Pancreas (tissue), 10 donors: ENCODE measurements around the gene HOMER2. TPM values are rescaled to one million over a fixed set of nuclear protein-coding genes. Genes with fewer than 3 reads are reported as not detected.

ENCODE experiments used
- ATAC-seq, 4 donors: fragments of 200-7000 bp; cut with Tn5 transposase; one replicate each; pipeline versions ENCODE4 v1.8.0 to v1.9.1; 2020; ENCODE audit warnings: mild to moderate bottlenecking in 4 of 4, moderate library complexity in 4 of 4
- DNase-seq, 6 donors: peaks; one replicate each; pipeline ENCODE4 v3.0.0-alpha.2; 2020
- FAIRE-seq: peaks from 2 replicates; lab custom pipeline; 2012; peaks lifted over from hg19 to GRCh38; lab: Jason Lieb, UNC
- H3K27ac ChIP-seq, 4 donors: fragments of 200-600 bp; sonication (generic); 1 replicate in 3 of 4; 2 replicates in 1 of 4; pipeline versions ENCODE4 v1.5.0 to v1.8.0; 2020
- H3K27me3 ChIP-seq, 4 donors: fragments of 200-600 bp; one replicate each; pipeline ENCODE4 v1.8.0; 2021
- H3K36me3 ChIP-seq, 3 donors: fragments of 200-600 bp; sonication (generic) in 1 of 3; one replicate each; pipeline versions ENCODE4 v1.5.0 to v1.8.0; 2020 to 2021
- H3K4me1 ChIP-seq, 3 donors: fragments of 200-600 bp; one replicate each; pipeline ENCODE4 v1.8.0; 2021
- H3K4me3 ChIP-seq, 4 donors: fragments of 200-600 bp; sonication (generic) in 2 of 4; one replicate each; pipeline versions ENCODE4 v1.5.0 to v1.8.0; 2020 to 2021
- H3K9me3 ChIP-seq, 4 donors: fragments of 200-600 bp; one replicate each; pipeline ENCODE4 v1.8.0; 2021
- WGBS, 2 donors: extraction: QIAGEN DNeasy Blood & Tissue Kit; methylation state at CpG; one replicate each; pipeline ENCODE4 v1.1.7; 2013; 5-methylcytosine and 5-hydroxymethylcytosine counted together
- intact Hi-C, 3 donors: fragments of 100-400 bp; cut with DNase I; formaldehyde crosslinking; loops; one replicate each; pipeline versions ENCODE4 v1.11.1 to v1.14.2; 2022
- polyA plus RNA-seq, 2 donors: library from polyadenylated mRNA; stranded (reverse); fragments of 200-250 nt; gene quantifications; one replicate each; pipeline ENCODE4 v1.2.3, GENCODE V29; 2013
- total RNA-seq, 6 donors: library from RNA; stranded (reverse); fragmentation: NEBNext Ultra II Directional in 4 of 6; extraction: Animal tissue kit (Norgen Biotek cat#: 25700) in 4 of 6; gene quantifications; one replicate each; pipeline versions ENCODE4 v1.2.1 to v1.2.4, GENCODE V29; 2021 to 2023
- TF ChIP-seq, protein P1 (sequence below), 4 donors: fragments of 200-600 bp; sonication (generic) in 3 of 4; IDR thresholded peaks; one replicate each; pipeline versions ENCODE4 v1.5.0 to v1.8.0; 2021; ENCODE audit warnings: antibody characterized with exemption in 4 of 4
- donor health status: healthy with polysubstance abuse.
- donor health status: DM: no; HTN: no; CAD: no; lungs with moderate emphysema.
- donor health status: DM: no; HTN: no; CAD: no.
- donor health status: control.
- donor health status: control.
- donor health status: Bipolar disorder and iron deficiency.
- donor health status: DM: yes; HTN: yes; CAD: no.
- donor health status: DM: no; HTN: no; CAD: no.
- donor health status: DM: no; HTN: no; CAD: no.
- donor health status: DM: yes; HTN: yes; CAD: no.

Gene HOMER2
- total and polyA plus RNA-seq, 8 donors = 76.8 to 180 (median 139) TPM

DNA sequence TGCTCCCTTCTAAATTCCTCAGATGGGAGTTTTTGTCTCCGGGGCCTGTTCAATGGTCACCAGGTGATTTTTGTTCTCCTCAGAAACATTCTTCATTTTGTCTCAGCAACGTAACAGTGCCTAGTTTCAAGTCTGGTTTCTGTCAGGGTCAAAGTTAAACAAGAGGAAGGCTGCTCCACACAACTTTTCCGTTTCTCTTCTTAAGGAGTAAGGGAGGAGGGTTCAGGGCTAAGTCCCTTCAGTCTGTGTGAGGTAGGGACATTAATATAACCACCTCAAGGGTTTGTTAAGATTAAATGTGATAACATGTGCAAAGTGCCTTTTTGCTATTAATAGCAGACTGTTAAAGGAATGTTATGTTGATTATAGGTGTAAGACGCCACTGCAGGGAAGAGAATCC is 41.8 kb downstream of the HOMER2 start:
- H3K4me1 ChIP-seq = peaks cover 13 to 16% (median 13%) of the 10 kb centered on the region in 3 donors
- WGBS, 2 donors = 27 to 50% methylated on average over 4 of the region's 4 CpGs
- ATAC-seq (peak in 2 of 4 donors; percentile 17 to 39), DNase-seq (no peak), FAIRE-seq (no peak)
- TF ChIP-seq, protein P1, sequence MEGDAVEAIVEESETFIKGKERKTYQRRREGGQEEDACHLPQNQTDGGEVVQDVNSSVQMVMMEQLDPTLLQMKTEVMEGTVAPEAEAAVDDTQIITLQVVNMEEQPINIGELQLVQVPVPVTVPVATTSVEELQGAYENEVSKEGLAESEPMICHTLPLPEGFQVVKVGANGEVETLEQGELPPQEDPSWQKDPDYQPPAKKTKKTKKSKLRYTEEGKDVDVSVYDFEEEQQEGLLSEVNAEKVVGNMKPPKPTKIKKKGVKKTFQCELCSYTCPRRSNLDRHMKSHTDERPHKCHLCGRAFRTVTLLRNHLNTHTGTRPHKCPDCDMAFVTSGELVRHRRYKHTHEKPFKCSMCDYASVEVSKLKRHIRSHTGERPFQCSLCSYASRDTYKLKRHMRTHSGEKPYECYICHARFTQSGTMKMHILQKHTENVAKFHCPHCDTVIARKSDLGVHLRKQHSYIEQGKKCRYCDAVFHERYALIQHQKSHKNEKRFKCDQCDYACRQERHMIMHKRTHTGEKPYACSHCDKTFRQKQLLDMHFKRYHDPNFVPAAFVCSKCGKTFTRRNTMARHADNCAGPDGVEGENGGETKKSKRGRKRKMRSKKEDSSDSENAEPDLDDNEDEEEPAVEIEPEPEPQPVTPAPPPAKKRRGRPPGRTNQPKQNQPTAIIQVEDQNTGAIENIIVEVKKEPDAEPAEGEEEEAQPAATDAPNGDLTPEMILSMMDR (IDR thresholded peaks at IDR 0.05) = no peak
- intact Hi-C loops = no loop called here
- H3K9me3 ChIP-seq = no peaks in the 10 kb centered on the region
- no peaks in the 10 kb centered on the region for H3K36me3 ChIP-seq
- H3K4me3 ChIP-seq = no peak overlapping the region
- no peaks in the 10 kb centered on the region for H3K27me3 ChIP-seq
- H3K27ac ChIP-seq = peak overlapping the region in 1 of 4 donors; percentile 20

DNA sequence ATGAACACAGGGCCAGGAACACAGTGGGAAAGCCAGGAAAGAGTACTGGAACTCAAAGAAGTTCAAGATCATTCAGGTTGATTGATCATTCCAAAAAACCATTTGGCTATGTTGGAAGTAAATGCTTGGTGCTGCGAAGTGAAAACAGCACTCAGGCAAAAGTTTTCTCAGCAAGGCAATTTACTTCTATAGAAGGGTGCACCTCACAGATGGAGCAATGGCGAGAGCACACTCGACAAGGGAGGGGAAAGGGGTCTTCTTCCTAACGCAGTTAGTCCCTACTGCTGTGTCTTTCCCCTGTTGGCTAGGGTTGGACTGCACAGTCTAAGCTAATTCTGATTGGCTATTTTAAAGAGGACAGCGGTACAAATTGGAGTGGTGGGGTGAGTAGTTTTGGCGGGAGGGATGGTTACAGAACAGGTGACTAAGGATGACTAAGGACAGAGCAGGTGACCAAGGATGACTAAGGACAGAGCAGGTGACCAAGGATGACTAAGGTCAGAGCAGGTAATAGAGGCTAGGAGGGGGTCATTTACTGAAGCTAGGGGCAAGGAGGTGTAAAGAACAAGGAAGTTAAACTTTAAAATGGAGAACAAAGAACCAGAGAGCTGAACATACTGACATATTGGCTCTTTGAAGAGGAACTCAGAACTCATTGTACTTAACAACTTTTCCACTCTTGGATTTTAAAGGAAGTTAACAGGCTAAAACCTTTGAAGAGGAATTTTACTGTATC is 43.3 kb downstream of the HOMER2 start:
- no peaks in the 10 kb centered on the region for H3K27me3 ChIP-seq
- no peak overlapping the region for H3K4me3 ChIP-seq
- no peak for FAIRE-seq
- 97 to 98% methylated on average over 6 of the region's 6 CpGs for WGBS, 2 donors
- DNase-seq = peak in 1 of 6 donors; percentile 11
- H3K9me3 ChIP-seq = no peaks in the 10 kb centered on the region
- H3K36me3 ChIP-seq = no peaks in the 10 kb centered on the region
- no peak overlapping the region for H3K27ac ChIP-seq
- peaks cover 9 to 18% (median 11%) of the 10 kb centered on the region in 3 donors for H3K4me1 ChIP-seq
- TF ChIP-seq, protein P1 (IDR thresholded peaks at IDR 0.05) = no peak
- intact Hi-C loops = no loop called here
- no peak for ATAC-seq

DNA sequence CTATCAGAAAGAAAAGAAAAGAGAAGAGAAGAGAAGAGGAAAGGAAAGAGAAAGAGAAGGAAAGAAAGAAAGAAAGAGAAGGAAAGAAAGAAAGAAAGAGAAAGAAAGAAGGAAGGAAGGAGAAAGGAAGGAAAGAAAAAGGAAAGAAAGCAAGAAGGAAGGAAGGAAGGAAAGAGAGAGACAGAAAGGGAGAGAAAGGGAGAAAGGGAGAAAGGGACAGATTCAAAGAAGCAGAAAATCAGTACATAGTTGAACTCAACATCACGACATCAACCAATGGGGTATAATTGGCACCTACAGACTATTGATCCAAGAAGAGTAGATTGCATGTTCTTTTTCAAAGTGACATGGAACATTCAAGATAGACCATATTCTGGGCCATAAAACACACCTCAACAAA is 45.2 kb downstream of the HOMER2 start:
- intact Hi-C loops = no loop called here
- FAIRE-seq (no peak), DNase-seq (no peak), ATAC-seq (no peak)
- Histone ChIP-seq H3K4me1 (peaks cover 14 to 21% (median 19%) of the 10 kb centered on the region in 3 donors), H3K27ac (no peak overlapping the region), H3K4me3 (no peak overlapping the region), H3K36me3 (no peaks in the 10 kb centered on the region), H3K9me3 (no peaks in the 10 kb centered on the region), H3K27me3 (no peaks in the 10 kb centered on the region)
- 93 to 100% methylated on average over 1 of the region's 1 CpG for WGBS, 2 donors
- TF ChIP-seq, protein P1 (IDR thresholded peaks at IDR 0.05) = no peak

DNA sequence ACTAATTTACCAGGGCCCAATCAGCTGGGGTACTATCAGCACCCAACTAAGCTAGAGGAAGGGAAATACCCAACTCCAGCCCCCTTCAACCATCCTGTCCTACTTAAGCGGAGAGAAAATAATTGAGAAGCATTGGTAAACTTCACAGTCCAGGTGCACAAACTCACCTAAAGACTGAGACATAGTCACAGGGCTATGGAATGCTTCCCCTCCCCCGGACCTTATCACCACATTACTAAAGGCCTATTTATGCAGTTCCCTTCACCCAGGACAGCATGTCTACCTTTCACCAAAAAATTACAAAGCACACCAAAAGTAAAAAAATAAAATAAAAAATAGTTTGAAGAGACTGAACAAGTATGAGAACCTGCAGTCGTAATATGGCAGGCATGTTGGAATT is 47.9 kb downstream of the HOMER2 start:
- Histone ChIP-seq H3K4me3 (no peak overlapping the region), H3K4me1 (peaks cover 32 to 42% (median 35%) of the 10 kb centered on the region in 3 donors), H3K36me3 (no peaks in the 10 kb centered on the region), H3K9me3 (no peaks in the 10 kb centered on the region), H3K27me3 (no peaks in the 10 kb centered on the region), H3K27ac (peak overlapping the region in 2 of 4 donors; percentile 23 to 49)
- FAIRE-seq = no peak
- 55 to 60% methylated on average over 3 of the region's 3 CpGs for WGBS, 2 donors
- DNase-seq = peak in 1 of 6 donors; percentile 8
- intact Hi-C loops = no loop called here
- TF ChIP-seq, protein P1 (IDR thresholded peaks at IDR 0.05) = no peak
- peak in 3 of 4 donors; percentile 58 to 85 (median 60) for ATAC-seq

DNA sequence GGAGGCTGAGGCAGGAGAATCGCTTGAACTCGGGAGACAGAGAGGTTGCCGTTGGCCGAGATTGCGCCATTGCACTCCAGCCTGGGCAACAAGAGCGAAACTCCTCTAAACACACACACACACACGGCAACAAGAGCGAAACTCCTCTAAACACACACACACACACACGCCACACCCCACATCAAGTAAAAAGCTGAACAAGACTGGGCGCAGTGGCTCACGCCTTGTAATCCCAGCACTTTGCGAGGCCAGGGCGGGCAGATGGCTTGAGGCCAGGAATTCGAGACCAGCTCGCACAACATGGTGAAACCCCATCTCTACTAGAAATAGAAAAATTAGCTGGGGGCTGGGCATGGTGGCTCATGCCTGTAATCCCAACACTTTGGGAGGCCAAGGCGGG is 49.0 kb downstream of the HOMER2 start:
- DNase-seq (peak in 1 of 6 donors; percentile 8), FAIRE-seq (no peak), ATAC-seq (no peak)
- WGBS, 2 donors = 97% methylated on average over 16 of the region's 16 CpGs
- H3K9me3 ChIP-seq = no peaks in the 10 kb centered on the region
- no peaks in the 10 kb centered on the region for H3K36me3 ChIP-seq
- H3K4me3 ChIP-seq = no peak overlapping the region
- H3K27me3 ChIP-seq = no peaks in the 10 kb centered on the region
- H3K27ac ChIP-seq = no peak overlapping the region
- H3K4me1 ChIP-seq = peaks cover 35 to 48% (median 43%) of the 10 kb centered on the region in 3 donors
- TF ChIP-seq, protein P1 (IDR thresholded peaks at IDR 0.05) = no peak
- intact Hi-C loops = no loop called here
